GM21576 (cell line): Measurements from ENCODE around the gene GSTT2.

Experiments
- ATAC-seq: cut with Tn5 transposase; IDR thresholded peaks from one replicate; pipeline ENCODE4 v1.9.1; 2021; ENCODE audit warnings: mild to moderate bottlenecking, moderate library complexity; ENCODE audit not compliant: unreplicated experiment

The GSTT2 gene

DNA sequence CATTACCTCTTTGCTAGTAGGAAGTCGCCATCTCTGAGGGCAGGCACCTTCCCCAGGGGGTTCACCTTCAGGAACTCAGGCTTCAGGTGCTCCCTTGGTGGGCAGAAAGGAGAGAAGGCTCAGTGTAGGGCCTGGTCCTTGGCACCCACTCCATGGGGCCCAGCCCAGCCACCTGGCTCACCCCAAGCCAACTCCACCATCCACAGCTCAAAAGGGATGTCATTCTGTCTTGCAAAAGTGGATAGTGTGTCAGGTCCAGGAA, 28.0 kb downstream of the GSTT2 start:
- no peak for ATAC-seq

DNA sequence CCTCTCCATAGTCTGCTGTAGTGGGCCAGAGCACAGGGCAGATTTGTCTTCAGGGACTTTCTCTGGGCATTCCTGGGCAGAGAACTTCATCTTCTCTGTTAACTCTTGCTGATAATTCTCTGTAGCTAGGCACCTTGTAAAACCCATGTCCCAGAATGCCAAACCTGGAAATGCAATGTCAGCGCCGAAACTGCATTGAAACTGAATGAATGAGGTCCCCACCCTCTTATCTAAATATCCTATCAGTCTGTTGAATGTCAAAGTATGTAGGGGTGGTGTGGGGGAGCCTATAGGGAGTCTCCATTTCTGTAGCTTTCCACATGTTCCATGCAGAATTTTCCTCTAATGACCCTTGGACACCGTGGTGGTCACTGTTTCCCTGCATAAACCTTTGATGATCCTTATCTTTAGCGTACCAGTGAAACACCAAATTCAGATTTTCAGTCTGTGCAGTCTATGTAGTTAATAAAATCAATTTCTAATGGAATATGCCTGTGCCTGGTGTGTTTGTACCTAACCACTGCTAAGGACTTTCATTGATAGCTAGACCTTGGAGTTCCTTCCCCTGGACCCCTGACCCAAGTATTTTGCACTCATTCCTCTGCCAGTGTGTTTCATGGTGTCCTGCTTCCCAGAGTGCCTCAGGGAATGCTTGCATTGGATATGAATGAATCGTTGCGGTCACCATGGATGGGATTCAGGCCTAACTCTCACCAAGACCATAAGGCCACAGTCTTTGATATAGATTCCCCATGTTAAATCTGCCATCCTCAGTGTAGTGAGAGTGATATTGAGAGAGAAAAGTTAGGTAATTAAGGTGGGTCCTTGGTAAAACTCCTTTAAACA, 28.7 kb downstream of the GSTT2 start:
- no peak for ATAC-seq

DNA sequence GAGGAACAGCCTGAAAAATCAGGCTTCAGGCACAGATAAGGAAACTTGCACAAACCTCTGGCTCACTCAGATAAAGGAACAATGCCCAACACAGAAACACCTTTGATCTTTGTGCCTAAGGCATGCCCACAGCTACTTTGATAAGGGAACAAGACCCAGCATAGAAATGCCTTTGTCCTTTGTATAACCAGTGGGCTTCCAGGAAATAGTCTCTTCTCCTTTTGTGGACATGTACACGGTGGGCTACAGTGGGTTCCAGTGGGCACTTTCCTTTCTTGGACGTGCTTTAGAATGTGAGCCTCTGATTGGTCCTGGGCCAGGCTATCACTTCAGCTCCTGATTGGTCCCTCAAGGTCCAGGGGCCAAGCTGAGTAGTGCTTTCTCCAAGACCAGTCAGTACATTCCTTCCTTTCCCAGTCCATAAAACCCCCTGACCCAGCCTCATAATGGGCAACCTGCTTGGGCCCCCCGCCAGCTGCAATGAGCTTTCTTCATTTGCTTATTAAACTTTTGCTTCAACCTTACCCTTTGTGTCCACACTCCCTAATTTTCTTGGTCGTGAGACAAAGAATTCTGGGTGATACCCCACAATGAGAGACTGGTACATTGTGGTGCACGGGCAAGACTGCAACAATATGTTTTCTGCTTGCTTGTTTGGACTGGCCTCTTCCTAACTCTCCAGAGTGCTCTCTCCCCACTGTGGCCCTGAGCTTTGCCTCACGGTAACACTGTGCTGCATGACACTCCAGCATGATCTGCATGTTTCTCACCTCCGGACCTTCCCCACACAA, 29.5 kb downstream of the GSTT2 start:
- no peak for ATAC-seq

DNA sequence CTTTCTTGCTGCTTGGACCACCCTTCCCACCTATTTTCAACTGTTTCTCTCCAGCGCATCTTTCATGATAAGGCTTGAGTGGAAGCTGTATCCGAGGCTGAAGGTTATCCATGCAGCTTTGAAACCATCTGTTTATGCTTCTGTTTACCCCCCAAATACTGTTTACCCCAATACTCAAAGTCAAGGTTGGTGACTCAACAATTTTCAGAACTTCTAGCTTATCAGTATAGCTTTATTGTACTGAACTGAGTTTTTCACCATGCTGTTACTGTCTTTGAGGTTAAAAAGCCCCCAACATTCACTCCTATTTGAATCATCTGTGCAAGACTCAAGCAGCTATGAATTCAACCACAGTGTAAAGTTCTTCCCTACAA, 30.1 kb downstream of the GSTT2 start:
- ATAC-seq = no peak

DNA sequence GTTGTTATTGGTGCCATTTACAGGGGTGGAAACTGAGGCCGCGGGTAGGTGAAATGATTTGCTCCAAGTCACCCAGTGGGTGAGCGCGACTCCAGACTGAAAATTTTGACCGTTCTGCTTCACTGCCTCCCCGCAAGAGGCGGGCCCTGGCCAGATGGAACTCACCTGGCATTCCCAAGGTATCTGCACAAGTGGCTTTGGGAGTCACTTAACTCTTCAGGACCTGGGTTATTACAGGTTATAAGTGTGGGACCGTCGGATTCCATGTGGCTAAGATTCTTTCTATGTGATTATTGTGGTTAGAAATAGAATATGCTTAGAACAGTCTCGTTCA, 31.8 kb downstream of the GSTT2 start:
- peak; percentile 10 for ATAC-seq

DNA sequence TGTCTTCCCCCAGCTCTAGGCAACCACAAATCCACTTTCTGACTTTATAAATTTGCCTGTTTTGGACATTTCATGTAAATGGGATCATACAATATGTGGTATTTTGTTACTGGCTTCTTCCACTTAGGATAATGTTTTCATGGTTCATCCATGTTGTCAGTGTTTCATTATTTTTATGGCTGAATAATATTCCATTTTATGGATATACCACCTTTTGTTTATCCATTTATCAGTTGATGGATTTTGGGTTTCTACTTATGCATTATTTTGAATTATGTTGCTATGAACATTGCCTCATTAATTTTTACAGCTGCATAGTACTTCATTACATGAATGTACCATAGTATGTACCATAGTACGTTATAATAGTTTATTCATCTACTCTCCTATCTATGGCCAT, 36.2 kb downstream of the GSTT2 start:
- ATAC-seq = no peak

DNA sequence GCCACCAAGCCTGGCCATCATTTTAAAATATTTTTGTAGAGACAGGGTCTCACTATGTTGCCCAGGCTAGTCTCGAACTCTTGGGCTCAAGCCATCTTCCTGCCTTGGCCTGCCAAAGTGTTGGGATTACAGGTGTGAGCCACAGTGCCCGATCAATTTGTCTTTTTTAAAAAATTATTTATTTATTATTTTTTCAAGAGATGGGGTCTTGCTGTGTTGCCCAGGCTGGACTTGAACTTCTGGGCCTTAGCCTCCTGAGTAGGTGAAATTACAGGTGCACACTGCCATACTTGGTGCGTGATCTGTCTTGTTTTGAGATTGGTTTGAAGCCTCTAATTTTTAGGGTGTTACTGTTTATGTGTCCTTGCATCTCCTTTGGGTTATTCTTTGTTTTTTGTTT, 41.4 kb downstream of the GSTT2 start:
- no peak for ATAC-seq

DNA sequence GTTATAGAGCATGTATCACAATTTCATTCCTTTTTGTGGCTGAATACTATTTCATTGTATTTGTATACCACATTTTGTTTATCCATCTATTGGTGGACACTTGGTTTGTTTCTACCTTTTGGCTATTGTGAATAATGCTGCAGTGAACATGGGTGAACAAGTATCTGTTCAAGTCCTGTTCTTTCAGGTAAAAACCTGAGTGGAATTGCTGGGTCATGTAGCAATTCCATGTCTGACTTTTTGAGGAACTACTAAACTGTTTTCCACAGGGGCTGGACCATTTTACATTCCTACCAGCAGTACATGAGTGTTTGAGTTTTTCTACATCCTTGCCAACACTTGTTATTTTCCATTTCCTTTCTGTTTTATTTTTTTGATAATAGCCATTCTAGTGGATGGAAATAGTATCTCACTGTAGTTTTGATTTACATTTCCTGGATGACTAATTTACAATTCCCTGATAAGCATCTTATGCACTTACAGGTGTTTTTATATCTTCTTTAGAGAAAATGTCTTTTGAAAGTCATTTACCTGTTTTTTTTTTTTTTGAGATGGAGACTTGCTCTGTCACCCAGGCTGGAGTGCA, 43.4 kb downstream of the GSTT2 start:
- ATAC-seq = no peak

DNA sequence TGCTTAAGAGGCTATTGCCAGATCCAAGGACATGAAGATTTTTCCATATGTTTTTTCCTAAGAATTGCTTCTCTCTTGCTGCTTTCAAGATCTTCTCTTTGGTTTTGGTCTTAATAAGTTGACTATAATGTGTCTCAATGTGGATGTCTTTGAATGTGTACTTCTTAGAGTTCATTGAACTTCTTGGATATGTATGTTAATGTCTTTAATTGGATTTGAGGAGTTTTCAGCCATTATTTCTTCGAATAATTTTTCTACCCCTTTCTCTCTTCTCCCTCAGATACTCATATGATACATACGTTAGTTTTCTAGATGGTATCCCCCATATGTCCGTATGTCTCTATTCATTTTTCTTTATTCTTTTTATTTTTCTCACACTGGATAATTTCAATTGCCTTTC, 44.4 kb downstream of the GSTT2 start:
- no peak for ATAC-seq

DNA sequence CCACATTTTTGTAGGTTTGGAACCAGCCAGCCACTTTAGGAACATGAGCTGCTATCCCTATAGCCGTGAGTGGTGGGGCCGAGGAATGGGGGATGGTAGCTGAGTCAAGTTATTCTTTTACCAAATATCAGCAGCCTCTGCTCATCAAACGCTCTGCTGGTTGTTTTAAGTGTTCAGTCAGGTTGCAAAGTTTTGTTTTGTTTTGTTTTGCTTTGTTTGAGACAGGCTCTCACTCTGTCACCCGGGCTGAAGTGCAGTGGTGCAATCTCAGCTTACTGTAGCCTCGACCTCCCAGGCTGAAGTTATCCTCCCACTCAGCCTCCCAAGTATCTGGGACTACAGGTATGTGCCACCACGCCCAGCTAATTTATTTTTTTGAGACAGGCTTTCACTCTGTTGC, 45.5 kb downstream of the GSTT2 start:
- ATAC-seq = no peak

DNA sequence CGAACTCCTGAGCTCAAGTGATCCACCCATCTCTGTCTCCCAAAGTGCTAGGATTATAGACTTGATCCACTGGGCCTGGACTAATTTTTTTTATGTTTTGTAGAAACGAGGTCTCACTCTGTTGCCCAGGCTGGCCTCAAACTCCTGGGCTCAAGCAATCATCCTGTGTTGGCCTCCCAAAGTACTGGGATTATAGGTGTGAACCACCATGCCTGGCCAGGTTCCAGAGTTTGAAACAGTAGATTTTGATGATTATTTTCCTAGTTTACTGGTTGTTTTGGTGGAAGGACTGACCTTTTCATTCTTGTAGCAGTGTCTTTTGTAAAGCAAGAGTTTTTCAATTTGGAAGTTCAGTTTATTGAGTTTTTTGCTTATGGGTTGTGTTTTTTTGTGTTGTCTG, 46.1 kb downstream of the GSTT2 start:
- ATAC-seq = no peak

DNA sequence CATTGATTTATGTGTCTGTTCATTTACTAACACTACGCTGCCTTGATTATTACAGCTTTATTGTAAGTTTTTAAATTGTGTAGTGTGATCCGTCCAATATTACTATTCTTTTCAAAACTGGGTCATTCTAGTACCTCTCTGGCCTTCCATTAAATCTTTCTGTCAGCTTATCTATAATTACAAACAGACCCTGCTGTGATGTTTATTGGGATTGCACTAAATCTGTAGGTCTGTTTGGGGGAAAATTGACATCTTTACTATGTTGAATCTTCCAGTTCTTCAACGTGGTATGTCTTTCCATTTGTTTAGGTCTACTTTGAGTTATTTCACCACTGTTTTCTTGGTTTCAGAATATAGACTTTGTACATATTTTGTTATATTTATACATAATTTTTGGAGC, 46.8 kb downstream of the GSTT2 start:
- no peak for ATAC-seq

DNA sequence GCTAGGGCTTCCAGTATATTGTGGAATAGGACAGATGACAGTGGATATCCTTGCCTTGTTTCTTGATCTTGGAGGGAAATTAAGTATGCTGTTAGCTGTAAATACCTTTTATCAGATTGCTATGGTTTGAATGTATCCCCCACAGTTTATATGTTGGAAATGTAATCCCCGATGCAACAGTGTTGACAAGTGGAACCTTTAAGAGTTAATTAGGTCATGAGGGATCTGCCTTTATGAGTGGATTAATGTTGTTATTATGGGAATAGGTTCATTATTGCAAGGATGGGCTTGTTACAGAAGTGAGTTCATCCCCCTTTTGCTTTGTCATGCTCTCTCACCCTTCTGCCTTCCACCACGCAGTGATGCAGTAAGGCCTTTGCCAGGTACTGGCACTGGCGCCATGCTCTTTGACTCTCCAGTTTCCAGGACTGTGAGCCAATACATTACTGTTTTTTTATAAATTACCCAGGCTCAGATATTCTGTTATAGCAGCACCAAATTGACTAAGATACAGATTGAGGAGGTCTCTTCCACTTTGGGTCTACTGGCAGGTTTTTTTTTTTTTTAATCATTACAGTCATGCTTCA, 47.5 kb downstream of the GSTT2 start:
- no peak for ATAC-seq

DNA sequence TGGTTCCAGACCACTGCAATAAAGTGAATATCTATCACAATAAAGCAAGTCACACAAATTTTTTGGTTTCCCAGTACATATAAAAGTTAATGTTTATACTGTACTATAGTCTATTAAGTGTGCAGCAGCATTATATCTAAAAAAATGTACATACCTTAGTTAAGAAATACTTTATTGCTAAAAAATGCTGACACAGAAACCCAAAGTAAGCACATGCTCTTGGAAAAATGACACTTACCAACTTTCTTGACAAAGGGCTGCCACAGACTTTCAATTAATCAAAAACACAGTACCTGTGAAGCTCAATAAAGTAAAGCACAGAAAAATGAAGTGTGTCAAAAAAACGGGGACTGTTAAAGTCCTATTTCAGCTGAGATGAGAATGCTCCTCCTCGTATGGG, 48.1 kb downstream of the GSTT2 start:
- no peak for ATAC-seq

DNA sequence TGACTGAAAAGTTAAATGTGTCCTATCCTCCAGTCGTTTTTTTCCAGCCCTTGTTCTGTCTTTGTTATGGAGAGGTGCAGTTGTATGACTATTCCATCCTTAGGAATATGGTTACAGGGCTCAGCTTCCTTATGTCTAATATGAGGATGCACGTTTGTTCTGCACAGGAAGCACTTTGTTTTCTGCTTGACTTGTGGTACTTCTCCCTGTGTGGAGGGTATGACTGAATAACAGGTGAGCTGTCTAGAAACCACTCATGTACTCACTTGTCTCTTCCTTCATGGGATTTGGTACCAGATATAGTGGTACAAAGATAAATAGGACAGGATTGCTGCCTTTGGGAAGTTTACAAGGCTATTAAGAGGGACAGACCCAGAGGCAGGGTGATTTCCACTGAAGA, 48.6 kb downstream of the GSTT2 start:
- no peak for ATAC-seq

DNA sequence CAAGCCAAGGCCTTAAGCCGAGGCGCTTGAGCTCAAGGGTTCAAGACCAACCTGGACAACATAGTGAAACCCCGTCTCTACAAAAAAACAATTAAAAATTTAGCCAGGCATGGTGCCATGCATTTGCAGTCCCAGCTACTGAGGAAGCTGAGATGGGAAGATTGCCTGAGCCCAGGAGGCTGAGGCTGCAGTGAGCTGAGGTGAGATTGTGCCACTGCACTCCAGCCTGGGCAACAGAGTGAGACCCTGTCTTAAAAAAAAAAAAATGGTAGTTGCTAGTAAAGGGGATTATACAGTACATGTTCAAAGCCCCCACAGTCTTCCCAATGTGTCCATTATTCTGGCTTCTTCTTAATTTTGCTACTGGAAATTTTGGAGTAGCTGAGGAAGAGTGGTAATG, 49.4 kb downstream of the GSTT2 start:
- no peak for ATAC-seq

DNA sequence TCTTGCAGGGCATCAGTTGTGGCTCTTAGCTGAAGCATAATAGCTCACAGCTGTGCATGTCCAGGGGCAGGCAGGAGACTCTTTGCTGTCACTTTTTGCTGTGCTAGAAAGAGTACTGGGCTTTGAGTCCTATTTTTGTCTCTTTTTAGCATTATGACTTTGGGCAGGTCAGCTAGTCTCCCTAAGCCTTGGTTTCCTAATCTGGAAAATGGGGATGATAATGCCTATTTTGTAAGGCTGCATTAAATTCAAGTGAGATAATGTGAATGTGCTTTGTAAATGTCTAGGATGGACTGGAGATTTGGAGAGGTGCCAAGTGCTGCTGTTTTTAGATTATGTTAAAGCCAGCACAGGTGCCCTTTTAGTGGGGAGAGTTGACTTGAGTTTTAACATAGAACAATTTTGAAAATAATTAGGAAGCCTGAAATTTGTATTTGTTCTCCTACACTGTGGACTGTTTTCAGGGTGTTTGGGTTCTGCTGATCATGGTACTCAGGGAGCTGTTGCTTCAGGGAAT, 50.3 kb downstream of the GSTT2 start:
- no peak for ATAC-seq
